HepG2 (cell line): ENCODE results near the gene FAM118A. TPM values are rescaled to one million over a fixed set of nuclear protein-coding genes. Genes with fewer than 3 reads are reported as not detected.

Experiments
- ATAC-seq: fragments of 200-7000 bp; cut with Tn5 transposase; 3 replicates; pipeline ENCODE4 v1.9.1; 2020; ENCODE audit warnings: mild to moderate bottlenecking, moderate library complexity
- BruUV-seq: library from RNA; stranded (reverse); fragments of 400-500 nt; replicated peaks from 2 replicates; lab custom pipeline; 2021; lab: Mats Ljungman, UMichigan
- CTCF ChIA-PET: fragments of 300-600 bp; formaldehyde crosslinking; extraction: SDS; loops from one replicate; lab custom pipeline; 2021; ENCODE audit warnings: low total read pairs, inconsistent platforms, low intra/inter-chr PET ratio; lab: Yijun Ruan, JAX
- POLR2A ChIA-PET: fragments of 350-600 bp; sonication (Branson Sonifier 250); formaldehyde crosslinking; loops from one replicate; lab custom pipeline; 2020; ENCODE audit warnings: antibody characterized with exemption, inconsistent platforms; lab: Yijun Ruan, JAX
- DNase-seq: peaks from one replicate; pipeline ENCODE4 v3.0.0-alpha.2; 2015; ENCODE audit warnings: low spot score
- FAIRE-seq: peaks from 3 replicates; lab custom pipeline; 2011; peaks lifted over from hg19 to GRCh38; lab: Jason Lieb, UNC
- H2AFZ ChIP-seq: one replicate; pipeline ENCODE4 v1.6.1; 2011; ENCODE audit warnings: low read length, inconsistent platforms
- H3K27ac ChIP-seq: fragments of 300-600 bp; 3 replicates; pipeline ENCODE4 v1.8.0; 2011; ENCODE audit warnings: mixed run types, mild to moderate bottlenecking, mixed read lengths, low read length, inconsistent platforms; ENCODE audit not compliant: insufficient read depth; ENCODE audit errors: extremely low read length
- H3K27me3 ChIP-seq, 2 experiments: fragments of 200-600 bp in 1 of 2; 2 replicates in 1 of 2; 3 replicates in 1 of 2; pipeline versions ENCODE4 v1.6.0 to v1.8.0; 2011; ENCODE audit warnings: low read length in 2 of 2, mild to moderate bottlenecking in 2 of 2, moderate library complexity in 2 of 2, inconsistent platforms in 1 of 2; ENCODE audit not compliant: insufficient read depth in 2 of 2, control insufficient read depth in 1 of 2
- H3K36me3 ChIP-seq, 2 experiments: fragments of 200-600 bp in 1 of 2; replicated peaks in 1 of 2; 2 replicates in 1 of 2; 3 replicates in 1 of 2; pipeline versions ENCODE4 v1.5.1 to v1.8.0; 2011; ENCODE audit warnings: low read length in 2 of 2, inconsistent platforms in 1 of 2; ENCODE audit not compliant: insufficient read depth in 2 of 2, control insufficient read depth in 1 of 2
- H3K4me1 ChIP-seq: 2 replicates; pipeline ENCODE4 v1.5.1; 2012; ENCODE audit warnings: low read length, inconsistent platforms; ENCODE audit not compliant: insufficient read depth
- H3K4me2 ChIP-seq: 2 replicates; pipeline ENCODE4 v1.6.0; 2011; ENCODE audit warnings: low read depth, low read length, inconsistent platforms
- H3K4me3 ChIP-seq, 3 experiments: fragments of 200-600 bp in 1 of 3; sonication (generic), shearing (Covaris generic) in 1 of 3; replicated peaks in 1 of 3; 2 replicates each; pipeline ENCODE4 v1.5.1; 2011 to 2016; ENCODE audit warnings: low read length in 3 of 3, inconsistent platforms in 2 of 3, low read depth in 2 of 3, mild to moderate bottlenecking in 2 of 3, control low read depth in 1 of 3, mixed read lengths in 1 of 3; ENCODE audit not compliant: insufficient read depth in 1 of 3
- H3K79me2 ChIP-seq: one replicate; pipeline ENCODE4 v1.6.1; 2011; ENCODE audit warnings: low read length, inconsistent platforms; ENCODE audit not compliant: insufficient read depth
- H3K9ac ChIP-seq: 2 replicates; pipeline ENCODE4 v1.6.0; 2011; ENCODE audit warnings: mild to moderate bottlenecking, low read depth, low read length, inconsistent platforms; ENCODE audit not compliant: insufficient read depth
- H3K9me3 ChIP-seq: 2 replicates; pipeline ENCODE4 v1.5.1; 2012; ENCODE audit warnings: mild to moderate bottlenecking, low read length
- H4K20me1 ChIP-seq: 2 replicates; pipeline ENCODE4 v1.6.0; 2011; ENCODE audit warnings: inconsistent platforms, mild to moderate bottlenecking, low read length, moderate library complexity; ENCODE audit not compliant: insufficient read depth
- EP300 ChIP-seq, 3 experiments: sonication (generic) in 1 of 3; formaldehyde crosslinking in 1 of 3; IDR thresholded peaks; 2 replicates each; pipeline versions ENCODE4 v1.5.1 to v1.6.1; 2011 to 2020; ENCODE audit warnings: low read depth in 2 of 3, low read length in 2 of 3, borderline replicate concordance in 1 of 3, improper control_type of control experiment in 1 of 3, mild to moderate bottlenecking in 1 of 3, missing genetic modification reagents in 1 of 3, moderate library complexity in 1 of 3
- GLMP ChIP-seq: sonication (generic); formaldehyde crosslinking; IDR thresholded peaks from 2 replicates; pipeline ENCODE4 v1.9.0; 2021; ENCODE audit warnings: missing genetic modification reagents, mild to moderate bottlenecking, borderline replicate concordance
- GTF2F1 ChIP-seq: fragments of 150-350 bp; IDR thresholded peaks from 2 replicates; pipeline ENCODE4 v1.6.1; 2014; ENCODE audit warnings: low read length
- MXD3 ChIP-seq: IDR thresholded peaks from 2 replicates; pipeline ENCODE4 v1.6.1; 2016; ENCODE audit warnings: mild to moderate bottlenecking, missing biosample characterization, missing genetic modification reagents
- NFKB2 ChIP-seq: sonication (generic); formaldehyde crosslinking; IDR thresholded peaks from 2 replicates; pipeline ENCODE4 v1.4.0; 2020; ENCODE audit warnings: missing genetic modification reagents, borderline replicate concordance
- NR3C1 ChIP-seq: sonication (generic); formaldehyde crosslinking; IDR thresholded peaks from 2 replicates; pipeline ENCODE4 v1.4.0; 2020; ENCODE audit warnings: missing genetic modification reagents
- SALL2 ChIP-seq: sonication (generic); formaldehyde crosslinking; IDR thresholded peaks from 2 replicates; pipeline ENCODE4 v1.8.1; 2023; ENCODE audit warnings: mild to moderate bottlenecking, missing genetic modification reagents, inconsistent platforms
- WGBS: methylation state at CpG from one replicate; pipeline ENCODE4 v1.1.6; 2017; ENCODE audit warnings: low lambda C conversion rate; 5-methylcytosine and 5-hydroxymethylcytosine counted together
- in situ Hi-C: cut with HindIII; loops from 2 replicates; pipeline ENCODE4 v1.10.0; 2017; ENCODE audit warnings: low pct_unique_long_range_greater_than_20kb; ENCODE audit not compliant: extremely low pct_ligation_motif_present
- intact Hi-C: fragments of 100-400 bp; cut with micrococcal nuclease; formaldehyde crosslinking; loops from one replicate; pipeline ENCODE4 v1.10.0; 2022; ENCODE audit not compliant: unreplicated experiment
- polyA plus RNA-seq, 8 experiments: library from polyadenylated mRNA; depleted of rRNA in 3 of 8; stranded (reverse) in 7 of 8; unstranded in 1 of 8; fragments of >200 nt; fragmentation: Illumina TruSeq in 4 of 8; extraction: Trizol in 4 of 8; gene quantifications; 2 replicates each; pipeline versions ENCODE4 v1.2.1 to v1.2.3, GENCODE V29; 2011 to 2016; ENCODE audit warnings: low read depth in 4 of 8, missing spikeins in 1 of 8, mixed read lengths in 1 of 8; ENCODE audit not compliant: insufficient read depth in 1 of 8
- total RNA-seq, 5 experiments: library from RNA; depleted of rRNA; stranded (reverse); fragments of >200 nt; fragmentation: Illumina TruSeq; extraction: Trizol; gene quantifications; 2 replicates each; pipeline ENCODE4 v1.2.3, GENCODE V29; 2016; ENCODE audit warnings: low read depth in 1 of 5
- TF ChIP-seq, protein P1 (sequence below): sonication (generic); formaldehyde crosslinking; IDR thresholded peaks from 2 replicates; pipeline ENCODE4 v1.5.0; 2020; ENCODE audit warnings: mild to moderate bottlenecking, missing genetic modification reagents, moderate library complexity
- TF ChIP-seq, protein P2 (sequence below): sonication (generic); formaldehyde crosslinking; IDR thresholded peaks from 2 replicates; pipeline ENCODE4 v1.5.0; 2020; ENCODE audit warnings: missing genetic modification reagents
- TF ChIP-seq, protein P3 (sequence below): sonication (generic); formaldehyde crosslinking; IDR thresholded peaks from 2 replicates; pipeline ENCODE4 v1.8.0; 2022; ENCODE audit warnings: missing genetic modification reagents, mild to moderate bottlenecking, borderline replicate concordance

The FAM118A gene
- total and polyA plus RNA-seq, 2 of the 13 experiments (the other 11 are each of a cell fraction or from before 2014, with no cell fraction given) = 36.7 to 48.2 TPM

DNA sequence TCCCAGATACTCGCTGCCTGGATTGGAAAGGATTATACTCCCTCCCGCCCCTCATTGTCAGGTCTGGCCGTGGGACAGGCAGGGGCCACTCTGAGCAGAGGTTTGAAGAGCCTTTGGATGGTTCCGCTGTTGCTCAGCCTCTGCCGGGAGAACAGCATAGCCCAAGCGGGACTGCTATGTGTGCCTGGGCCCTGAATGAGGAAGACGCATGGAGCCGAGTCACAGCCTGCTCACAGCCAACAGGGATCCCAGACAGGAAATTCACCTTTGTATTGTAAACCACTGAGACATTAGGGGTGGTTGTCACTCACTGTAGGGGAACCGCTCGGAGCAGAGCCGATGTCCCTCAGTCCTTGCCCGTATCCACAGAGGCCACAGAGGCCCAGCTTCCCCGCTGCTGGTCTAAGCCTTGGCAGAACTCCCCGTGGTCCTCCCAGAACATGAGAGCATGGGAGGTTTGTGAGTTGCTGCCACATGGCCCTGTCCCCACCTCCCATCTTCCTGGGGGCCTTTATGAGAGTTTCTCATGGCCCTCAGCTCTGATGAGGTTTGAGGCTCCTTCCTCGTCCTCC, 10.7 kb upstream of the FAM118A start:
- intact Hi-C loops (no loop called here), in situ Hi-C loops (no loop called here)
- no peak for FAIRE-seq
- H3K4me2 ChIP-seq = no peak overlapping the region
- no TSS peak for BruUV-seq
- H3K4me1 ChIP-seq = peaks cover 19% of the 10 kb centered on the region
- TF ChIP-seq SALL2 (CRISPR knock-in tag) (no peak), EP300 (IDR thresholded peaks at IDR 0.05; ENCODE audit: low read depth in 2 of 2, low read length in 2 of 2) (no peak), EP300 (CRISPR knock-in tag; IDR thresholded peaks at IDR 0.05; ENCODE audit: borderline replicate concordance) (no peak), MXD3 (no peak), GLMP (no peak), NFKB2 (no peak), GTF2F1 (no peak), NR3C1 (CRISPR knock-in tag) (no peak)
- TF ChIP-seq, protein P1, sequence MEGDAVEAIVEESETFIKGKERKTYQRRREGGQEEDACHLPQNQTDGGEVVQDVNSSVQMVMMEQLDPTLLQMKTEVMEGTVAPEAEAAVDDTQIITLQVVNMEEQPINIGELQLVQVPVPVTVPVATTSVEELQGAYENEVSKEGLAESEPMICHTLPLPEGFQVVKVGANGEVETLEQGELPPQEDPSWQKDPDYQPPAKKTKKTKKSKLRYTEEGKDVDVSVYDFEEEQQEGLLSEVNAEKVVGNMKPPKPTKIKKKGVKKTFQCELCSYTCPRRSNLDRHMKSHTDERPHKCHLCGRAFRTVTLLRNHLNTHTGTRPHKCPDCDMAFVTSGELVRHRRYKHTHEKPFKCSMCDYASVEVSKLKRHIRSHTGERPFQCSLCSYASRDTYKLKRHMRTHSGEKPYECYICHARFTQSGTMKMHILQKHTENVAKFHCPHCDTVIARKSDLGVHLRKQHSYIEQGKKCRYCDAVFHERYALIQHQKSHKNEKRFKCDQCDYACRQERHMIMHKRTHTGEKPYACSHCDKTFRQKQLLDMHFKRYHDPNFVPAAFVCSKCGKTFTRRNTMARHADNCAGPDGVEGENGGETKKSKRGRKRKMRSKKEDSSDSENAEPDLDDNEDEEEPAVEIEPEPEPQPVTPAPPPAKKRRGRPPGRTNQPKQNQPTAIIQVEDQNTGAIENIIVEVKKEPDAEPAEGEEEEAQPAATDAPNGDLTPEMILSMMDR (CRISPR knock-in tag) = no peak
- TF ChIP-seq, protein P2, sequence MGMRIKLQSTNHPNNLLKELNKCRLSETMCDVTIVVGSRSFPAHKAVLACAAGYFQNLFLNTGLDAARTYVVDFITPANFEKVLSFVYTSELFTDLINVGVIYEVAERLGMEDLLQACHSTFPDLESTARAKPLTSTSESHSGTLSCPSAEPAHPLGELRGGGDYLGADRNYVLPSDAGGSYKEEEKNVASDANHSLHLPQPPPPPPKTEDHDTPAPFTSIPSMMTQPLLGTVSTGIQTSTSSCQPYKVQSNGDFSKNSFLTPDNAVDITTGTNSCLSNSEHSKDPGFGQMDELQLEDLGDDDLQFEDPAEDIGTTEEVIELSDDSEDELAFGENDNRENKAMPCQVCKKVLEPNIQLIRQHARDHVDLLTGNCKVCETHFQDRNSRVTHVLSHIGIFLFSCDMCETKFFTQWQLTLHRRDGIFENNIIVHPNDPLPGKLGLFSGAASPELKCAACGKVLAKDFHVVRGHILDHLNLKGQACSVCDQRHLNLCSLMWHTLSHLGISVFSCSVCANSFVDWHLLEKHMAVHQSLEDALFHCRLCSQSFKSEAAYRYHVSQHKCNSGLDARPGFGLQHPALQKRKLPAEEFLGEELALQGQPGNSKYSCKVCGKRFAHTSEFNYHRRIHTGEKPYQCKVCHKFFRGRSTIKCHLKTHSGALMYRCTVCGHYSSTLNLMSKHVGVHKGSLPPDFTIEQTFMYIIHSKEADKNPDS (CRISPR knock-in tag) = no peak
- TF ChIP-seq, protein P3, sequence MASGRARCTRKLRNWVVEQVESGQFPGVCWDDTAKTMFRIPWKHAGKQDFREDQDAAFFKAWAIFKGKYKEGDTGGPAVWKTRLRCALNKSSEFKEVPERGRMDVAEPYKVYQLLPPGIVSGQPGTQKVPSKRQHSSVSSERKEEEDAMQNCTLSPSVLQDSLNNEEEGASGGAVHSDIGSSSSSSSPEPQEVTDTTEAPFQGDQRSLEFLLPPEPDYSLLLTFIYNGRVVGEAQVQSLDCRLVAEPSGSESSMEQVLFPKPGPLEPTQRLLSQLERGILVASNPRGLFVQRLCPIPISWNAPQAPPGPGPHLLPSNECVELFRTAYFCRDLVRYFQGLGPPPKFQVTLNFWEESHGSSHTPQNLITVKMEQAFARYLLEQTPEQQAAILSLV (CRISPR knock-in tag) = no peak
- H3K27me3 ChIP-seq = no peaks in the 10 kb centered on the region; a peak in 1 of 5 replicates
- no peak overlapping the region for H3K27ac ChIP-seq
- no peaks in the 10 kb centered on the region for H4K20me1 ChIP-seq
- POLR2A ChIA-PET = interaction anchor here (1.3 to 1.7 kb wide), 2 partner anchors 25 to 26 kb away, joined by 4 to 8 read pairs; no protein-coding TSS in a partner anchor
- H2AFZ ChIP-seq = no peak overlapping the region
- no peak overlapping the region for H3K9ac ChIP-seq
- no peak overlapping the region for H3K4me3 ChIP-seq
- no peaks in the 10 kb centered on the region for H3K9me3 ChIP-seq
- no peaks in the 10 kb centered on the region; a peak in 1 of 5 replicates for H3K36me3 ChIP-seq
- WGBS = 91% methylated on average over 9 of the region's 15 CpGs
- no peak; the same call in 2 of the 3 replicates for ATAC-seq
- no peak for DNase-seq
- CTCF ChIA-PET = no interaction called here
- no peaks in the 10 kb centered on the region for H3K79me2 ChIP-seq
